Effector memory CD8-positive, alpha-beta T cell (primary cell): Measurements from ENCODE around the gene MUC21.
"Not testable (repeated sequence)": the region's sequence is repeated elsewhere in the genome, so short reads cannot be mapped to it uniquely, and the experiment has no call there.

Experiments used
- ATAC-seq: fragments of 150-1000 bp; cut with Tn5 transposase; replicated peaks from 2 replicates; pipeline ENCODE4 v1.10.0; 2021; ENCODE audit warnings: mild to moderate bottlenecking, moderate library complexity
- DNase-seq, 3 experiments: peaks; one replicate each; pipeline ENCODE4 v3.0.0; 2021
- H3K27ac Mint-ChIP-seq, 2 donors: one replicate each; pipeline ENCODE4 v1.8.0; 2022; ENCODE audit warnings: mild to moderate bottlenecking in 2 of 2, mixed read lengths in 2 of 2, moderate library complexity in 2 of 2
- H3K27me3 Mint-ChIP-seq, 2 donors: one replicate each; pipeline ENCODE4 v1.8.0; 2022; ENCODE audit warnings: mixed read lengths in 2 of 2
- H3K36me3 Mint-ChIP-seq: one replicate; pipeline ENCODE4 v1.8.0; 2022; ENCODE audit warnings: mild to moderate bottlenecking, moderate library complexity, mixed read lengths; ENCODE audit not compliant: insufficient read depth
- H3K4me1 Mint-ChIP-seq, 2 donors: one replicate each; pipeline ENCODE4 v1.8.0; 2022; ENCODE audit warnings: low read depth in 2 of 2, mixed read lengths in 2 of 2
- H3K4me3 Mint-ChIP-seq, 2 donors: one replicate each; pipeline ENCODE4 v1.8.0; 2022; ENCODE audit warnings: mild to moderate bottlenecking in 2 of 2, mixed read lengths in 2 of 2, moderate library complexity in 2 of 2
- H3K9me3 Mint-ChIP-seq, 2 donors: one replicate each; pipeline ENCODE4 v1.8.0; 2022; ENCODE audit warnings: mixed read lengths in 2 of 2

The MUC21 gene

DNA sequence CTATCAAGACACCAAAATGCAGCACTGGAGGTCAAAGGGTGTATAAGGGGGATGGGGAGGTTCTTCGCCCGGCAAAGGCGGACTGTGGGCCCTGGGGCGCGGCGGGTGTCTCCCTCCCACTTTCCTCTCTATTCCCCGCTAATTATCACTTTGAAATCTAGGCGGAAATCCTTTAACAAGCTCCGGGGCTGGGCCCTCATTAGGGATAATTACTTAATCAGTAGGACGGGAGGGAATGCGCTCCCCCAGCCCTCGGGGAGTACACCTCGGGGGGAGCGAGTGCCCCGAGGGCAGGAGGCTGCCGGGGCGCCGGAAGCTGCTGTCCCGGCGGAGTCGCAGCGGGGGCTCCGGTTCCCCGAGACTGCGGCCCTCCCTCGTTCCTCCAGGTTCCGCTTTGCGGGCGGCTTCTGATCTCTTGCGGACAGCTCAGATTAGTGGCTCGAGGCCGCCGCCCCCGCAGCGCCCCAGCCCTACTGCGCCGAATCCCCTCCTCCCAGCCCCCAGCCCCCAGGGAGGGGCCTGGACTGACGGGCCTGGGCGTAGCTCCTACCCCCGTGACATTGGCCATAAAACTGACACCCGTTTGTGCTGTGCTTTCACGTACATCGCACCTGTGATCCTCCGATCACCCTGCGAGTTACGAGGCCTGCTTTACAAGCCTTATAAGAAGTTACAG is 28.0 kb upstream of the MUC21 start:
- H3K27ac Mint-ChIP-seq: peak overlapping the region; percentile 57 to 72
- peak overlapping the region; percentile 79 to 81 for H3K4me3 Mint-ChIP-seq
- peaks cover 46 to 65% of the 10 kb centered on the region in 2 donors for H3K27me3 Mint-ChIP-seq
- DNase-seq (peak; percentile 44 to 61 (median 50)), ATAC-seq (peak; percentile 84)
- H3K36me3 Mint-ChIP-seq: peaks cover 2% of the 10 kb centered on the region
- H3K9me3 Mint-ChIP-seq: peaks cover 2 to 10% of the 10 kb centered on the region in 2 donors
- H3K4me1 Mint-ChIP-seq: peaks cover 0 to 10% of the 10 kb centered on the region in 2 donors

DNA sequence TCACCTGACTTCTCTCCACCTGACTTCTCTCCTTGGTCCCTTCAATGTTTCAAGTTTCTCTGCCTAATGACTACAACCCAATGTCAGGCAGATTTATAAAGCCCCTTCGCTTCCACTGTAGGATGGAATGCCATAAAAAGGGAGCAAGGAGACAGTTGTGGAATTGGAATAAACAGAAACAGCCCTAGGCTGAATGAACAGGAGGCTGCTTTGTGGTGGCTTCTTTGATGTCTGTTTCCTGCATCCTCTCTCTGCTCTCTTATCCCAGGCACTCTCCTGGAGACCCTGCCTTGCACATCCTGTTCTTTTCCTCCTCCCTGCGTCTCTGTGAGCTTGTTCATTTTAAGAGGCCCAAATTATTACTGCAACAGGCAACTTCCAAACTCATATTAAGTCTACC is 25.8 kb upstream of the MUC21 start:
- Mint-ChIP-seq H3K27me3 (peaks cover 35 to 43% of the 10 kb centered on the region in 2 donors), H3K27ac (no peak overlapping the region), H3K4me1 (peaks cover 0 to 9% of the 10 kb centered on the region in 2 donors), H3K9me3 (no peaks in the 10 kb centered on the region), H3K4me3 (no peak overlapping the region), H3K36me3 (peaks cover 2% of the 10 kb centered on the region)
- DNase-seq (no peak), ATAC-seq (no peak)

DNA sequence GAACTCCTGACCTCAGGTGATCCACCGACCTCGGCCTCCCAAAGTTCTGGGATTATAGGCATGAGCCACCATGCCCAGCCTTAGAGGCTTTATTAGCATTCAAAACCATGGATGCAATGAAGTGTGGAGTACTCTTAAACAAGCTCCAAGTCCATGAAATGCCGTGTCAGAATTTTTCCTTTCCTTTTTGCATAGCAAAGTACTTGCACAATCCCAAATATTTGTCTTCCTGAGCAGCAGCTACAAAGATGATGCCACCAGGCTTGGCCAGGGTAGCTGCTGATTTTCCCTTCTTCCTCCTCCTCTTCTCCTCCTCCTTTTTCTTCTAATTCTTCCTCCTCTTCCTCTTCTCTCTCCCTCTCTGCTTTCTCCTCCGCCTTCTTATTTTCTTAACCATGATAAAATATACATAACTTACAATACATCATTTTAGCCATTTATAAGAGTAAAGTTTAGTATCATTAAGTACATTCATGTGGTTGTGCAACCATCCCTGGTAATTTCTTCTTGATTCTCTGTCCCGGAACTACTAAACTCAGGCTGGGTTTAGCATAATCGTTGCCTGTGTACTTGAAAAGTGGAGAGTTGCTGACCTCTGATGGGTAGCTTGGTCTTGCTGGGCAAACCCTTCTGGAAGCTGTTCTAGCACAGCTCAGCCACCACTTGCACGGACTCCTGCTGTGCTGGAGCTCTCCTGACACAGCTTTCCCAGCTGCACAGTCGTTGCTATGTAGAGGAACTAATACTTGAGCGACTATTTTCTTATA is 22.4 kb upstream of the MUC21 start:
- Mint-ChIP-seq H3K4me3 (no peak overlapping the region), H3K4me1 (peaks cover 24 to 25% of the 10 kb centered on the region in 2 donors), H3K27me3 (peaks cover 33 to 38% of the 10 kb centered on the region in 2 donors), H3K27ac (no peak overlapping the region), H3K36me3 (peaks cover 8% of the 10 kb centered on the region), H3K9me3 (no peaks in the 10 kb centered on the region)
- DNase-seq (no peak), ATAC-seq (no peak)

DNA sequence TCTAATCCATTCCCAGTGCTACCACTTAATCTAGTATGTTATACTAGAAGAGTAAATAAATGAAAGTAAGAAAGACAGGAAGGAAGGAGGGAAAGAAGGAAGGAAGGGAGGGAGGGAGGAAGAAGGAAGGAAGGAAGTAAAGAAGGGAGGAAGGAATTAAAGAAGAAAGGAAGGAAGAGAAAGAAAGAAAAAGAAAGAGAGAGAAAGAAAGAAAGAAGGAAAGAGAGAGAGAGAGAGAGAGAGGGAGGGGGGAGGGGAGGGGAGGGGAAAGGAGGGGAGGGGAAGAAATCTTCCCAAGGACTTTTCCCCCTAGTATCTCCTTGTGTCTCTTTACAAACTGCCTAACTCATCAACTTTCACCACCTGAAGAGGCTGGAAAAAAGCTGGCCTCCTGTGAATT is 20.8 kb upstream of the MUC21 start:
- DNase-seq: no peak
- no peak for ATAC-seq
- Mint-ChIP-seq H3K27ac (no peak overlapping the region), H3K36me3 (peaks cover 8% of the 10 kb centered on the region), H3K4me1 (peaks cover 24% of the 10 kb centered on the region in 2 donors), H3K4me3 (no peak overlapping the region), H3K27me3 (peaks cover 22 to 32% of the 10 kb centered on the region in 2 donors), H3K9me3 (no peaks in the 10 kb centered on the region)

DNA sequence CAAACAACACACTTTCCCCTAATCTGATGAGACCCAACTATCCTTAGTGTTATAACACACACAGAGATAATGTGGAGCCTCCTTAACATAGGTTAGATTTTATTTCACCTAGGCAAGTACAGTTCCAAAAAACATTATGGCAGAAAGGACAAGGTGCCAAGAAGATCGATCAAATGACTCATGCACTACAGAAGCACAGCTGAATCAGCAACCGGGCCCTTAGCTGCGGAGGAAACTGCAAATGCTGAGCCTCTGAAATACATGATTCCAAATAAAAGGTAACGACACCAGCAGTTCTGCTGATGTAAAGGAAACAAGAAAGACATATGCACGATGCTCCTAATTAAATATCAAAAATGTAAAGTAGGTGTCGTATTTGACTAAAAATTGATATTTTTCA is 19.9 kb upstream of the MUC21 start:
- Mint-ChIP-seq H3K27ac (peak overlapping the region; percentile 15 to 54), H3K9me3 (no peaks in the 10 kb centered on the region), H3K27me3 (peaks cover 13 to 25% of the 10 kb centered on the region in 2 donors), H3K36me3 (peaks cover 8% of the 10 kb centered on the region), H3K4me1 (peaks cover 24% of the 10 kb centered on the region in 2 donors), H3K4me3 (no peak overlapping the region)
- no peak for ATAC-seq
- DNase-seq: no peak

DNA sequence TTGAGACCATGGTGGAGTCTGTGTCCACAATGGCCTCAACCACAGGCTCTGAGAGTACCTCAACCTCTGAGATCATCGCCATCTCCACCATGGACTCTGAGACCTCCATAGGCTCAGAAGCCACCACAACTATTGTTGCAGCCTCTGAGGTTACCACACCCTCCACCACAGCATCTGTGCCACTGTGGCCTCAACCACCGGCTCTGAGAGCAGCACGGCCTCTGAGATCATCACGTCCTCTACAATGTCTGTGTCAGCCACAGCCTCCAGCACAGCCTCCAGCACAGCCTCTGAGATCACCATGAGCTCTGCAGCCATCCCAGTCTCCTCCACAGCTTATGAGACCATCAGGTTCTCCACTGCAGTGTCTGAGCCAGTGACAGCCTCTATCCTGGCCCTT is 19.4 kb upstream of the MUC21 start:
- Mint-ChIP-seq H3K27me3 (peaks cover 10 to 23% of the 10 kb centered on the region in 2 donors), H3K4me1 (peaks cover 24% of the 10 kb centered on the region in 2 donors), H3K4me3 (peak overlapping the region; percentile 11 to 50), H3K36me3 (peaks cover 8% of the 10 kb centered on the region), H3K9me3 (no peaks in the 10 kb centered on the region), H3K27ac (peak overlapping the region; percentile 15 to 54)
- peak; percentile 81 for ATAC-seq
- DNase-seq: peak; percentile 24 to 27 (median 26)

DNA sequence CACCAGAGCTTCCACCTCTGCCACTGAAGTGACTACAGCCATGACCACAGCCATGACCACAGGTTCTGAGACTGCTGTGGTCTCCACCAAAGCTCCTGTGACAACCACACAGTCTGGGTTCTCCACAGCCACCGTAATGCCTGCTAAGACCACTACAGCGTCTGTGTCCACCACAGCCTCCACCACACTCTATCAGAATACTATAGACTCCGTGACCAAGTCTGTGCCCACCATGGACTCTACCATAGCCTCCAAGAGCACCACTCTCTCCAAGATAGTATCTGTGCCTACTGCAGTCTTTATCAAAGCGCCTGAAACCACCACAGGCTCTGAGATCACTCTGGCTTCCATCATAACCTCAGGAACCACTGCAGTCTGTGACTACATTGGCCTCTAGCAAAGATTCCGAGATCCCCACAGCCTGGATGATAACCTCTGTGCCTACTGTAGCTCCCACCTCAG is 18.3 kb upstream of the MUC21 start:
- Mint-ChIP-seq H3K27ac (peak overlapping the region; percentile 15 to 54), H3K36me3 (peaks cover 8% of the 10 kb centered on the region), H3K27me3 (peaks cover 9 to 19% of the 10 kb centered on the region in 2 donors), H3K4me1 (peaks cover 24% of the 10 kb centered on the region in 2 donors), H3K9me3 (no peaks in the 10 kb centered on the region), H3K4me3 (peak overlapping the region in 1 of 2 donors; percentile 50)
- DNase-seq: no peak
- ATAC-seq: peak; percentile 25

DNA sequence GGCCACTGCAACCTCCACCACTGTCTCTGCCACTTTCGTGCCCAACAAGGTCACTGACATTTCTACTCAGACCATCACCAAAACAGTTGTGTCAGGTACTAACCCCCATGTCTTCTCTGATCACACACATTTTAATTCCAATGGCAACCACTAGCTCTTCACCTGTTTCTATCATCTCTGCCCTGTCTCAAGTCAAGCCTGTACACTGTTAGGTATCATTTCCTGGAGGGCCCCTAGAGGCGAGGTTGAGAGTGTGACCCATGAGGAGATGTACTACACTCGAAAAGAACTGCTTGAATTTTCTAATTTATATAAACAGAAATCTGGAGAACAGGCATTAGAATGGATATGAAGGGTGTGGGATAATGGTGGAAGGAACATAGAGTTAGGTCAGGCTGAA is 17.4 kb upstream of the MUC21 start:
- Mint-ChIP-seq H3K9me3 (no peaks in the 10 kb centered on the region), H3K4me1 (peaks cover 24% of the 10 kb centered on the region in 2 donors), H3K27ac (peak overlapping the region; percentile 15 to 38), H3K36me3 (peaks cover 8% of the 10 kb centered on the region), H3K4me3 (no peak overlapping the region), H3K27me3 (peaks cover 12 to 14% of the 10 kb centered on the region in 2 donors)
- no peak for ATAC-seq
- DNase-seq: no peak

DNA sequence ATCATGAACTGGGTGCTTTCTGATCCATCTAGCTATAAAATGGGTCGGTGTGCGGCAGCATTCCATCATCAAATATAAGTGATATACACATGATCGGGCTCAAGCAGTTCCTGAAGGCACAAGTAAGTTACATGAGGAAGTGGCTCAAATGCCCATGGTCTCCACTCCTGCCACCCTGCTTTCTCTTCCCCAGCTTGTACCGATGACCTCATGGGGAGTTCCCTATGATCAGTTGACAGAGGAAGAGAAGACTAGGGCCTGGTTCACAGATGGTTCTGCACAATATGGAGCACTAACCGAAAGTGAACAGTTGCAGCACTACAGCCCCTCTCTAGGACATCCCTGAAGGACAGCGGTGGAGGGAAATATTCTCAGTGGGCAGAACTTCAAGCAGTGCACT is 14.3 kb upstream of the MUC21 start:
- not testable (repeated sequence) for H3K9me3 Mint-ChIP-seq, H3K27ac Mint-ChIP-seq, H3K36me3 Mint-ChIP-seq, ATAC-seq, DNase-seq, H3K4me3 Mint-ChIP-seq
- Mint-ChIP-seq H3K27me3 (peaks cover 34 to 43% of the 10 kb centered on the region in 2 donors), H3K4me1 (peaks cover 16 to 19% of the 10 kb centered on the region in 2 donors)

DNA sequence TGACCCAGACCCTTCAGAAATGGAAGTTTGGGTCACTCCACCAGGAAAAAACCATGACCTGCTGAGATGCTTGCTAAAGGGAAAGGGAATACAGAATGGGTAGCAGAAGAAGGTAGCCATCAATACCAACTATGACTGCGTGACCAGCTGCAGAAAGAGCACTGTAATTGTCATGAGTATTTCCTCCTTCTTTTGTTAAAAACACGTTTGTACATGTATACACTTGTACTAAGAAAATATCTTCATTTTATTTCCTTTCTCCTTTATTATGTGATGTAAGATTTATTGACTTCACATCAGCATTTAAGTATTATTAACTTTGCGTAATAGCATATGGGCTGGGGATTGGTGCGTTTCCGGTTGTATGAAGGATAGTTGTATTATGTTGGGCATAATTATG is 12.6 kb upstream of the MUC21 start:
- H3K27me3 Mint-ChIP-seq: peaks cover 30 to 43% of the 10 kb centered on the region in 2 donors
- H3K4me1 Mint-ChIP-seq: peaks cover 0 to 2% of the 10 kb centered on the region in 2 donors
- H3K9me3 Mint-ChIP-seq: no peaks in the 10 kb centered on the region
- no peaks in the 10 kb centered on the region for H3K36me3 Mint-ChIP-seq
- H3K27ac Mint-ChIP-seq: no peak overlapping the region
- DNase-seq (no peak), ATAC-seq (no peak)
- H3K4me3 Mint-ChIP-seq: no peak overlapping the region

DNA sequence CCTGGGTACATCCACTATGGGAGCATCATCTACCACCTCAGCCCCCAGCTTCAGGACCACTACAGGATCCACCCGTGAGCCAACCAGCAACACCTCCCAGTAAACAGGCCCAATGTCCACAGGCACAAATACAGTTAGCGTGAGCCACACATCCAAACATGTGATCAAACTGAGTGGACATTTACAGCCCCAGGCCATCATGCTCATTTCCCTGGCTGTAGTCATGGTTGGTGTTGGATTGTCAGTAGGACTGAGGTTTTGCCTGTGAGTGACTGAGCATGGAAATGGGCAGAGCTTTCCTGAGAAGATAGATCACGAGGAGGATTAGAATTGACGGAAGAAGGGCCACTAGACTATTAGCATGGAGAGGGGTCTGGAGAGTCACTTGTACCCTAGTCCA is 10.7 kb upstream of the MUC21 start:
- no peak for ATAC-seq
- Mint-ChIP-seq H3K4me3 (no peak overlapping the region), H3K27ac (no peak overlapping the region), H3K36me3 (no peaks in the 10 kb centered on the region), H3K4me1 (no peaks in the 10 kb centered on the region), H3K27me3 (peaks cover 36 to 49% of the 10 kb centered on the region in 2 donors), H3K9me3 (no peaks in the 10 kb centered on the region)
- no peak for DNase-seq

DNA sequence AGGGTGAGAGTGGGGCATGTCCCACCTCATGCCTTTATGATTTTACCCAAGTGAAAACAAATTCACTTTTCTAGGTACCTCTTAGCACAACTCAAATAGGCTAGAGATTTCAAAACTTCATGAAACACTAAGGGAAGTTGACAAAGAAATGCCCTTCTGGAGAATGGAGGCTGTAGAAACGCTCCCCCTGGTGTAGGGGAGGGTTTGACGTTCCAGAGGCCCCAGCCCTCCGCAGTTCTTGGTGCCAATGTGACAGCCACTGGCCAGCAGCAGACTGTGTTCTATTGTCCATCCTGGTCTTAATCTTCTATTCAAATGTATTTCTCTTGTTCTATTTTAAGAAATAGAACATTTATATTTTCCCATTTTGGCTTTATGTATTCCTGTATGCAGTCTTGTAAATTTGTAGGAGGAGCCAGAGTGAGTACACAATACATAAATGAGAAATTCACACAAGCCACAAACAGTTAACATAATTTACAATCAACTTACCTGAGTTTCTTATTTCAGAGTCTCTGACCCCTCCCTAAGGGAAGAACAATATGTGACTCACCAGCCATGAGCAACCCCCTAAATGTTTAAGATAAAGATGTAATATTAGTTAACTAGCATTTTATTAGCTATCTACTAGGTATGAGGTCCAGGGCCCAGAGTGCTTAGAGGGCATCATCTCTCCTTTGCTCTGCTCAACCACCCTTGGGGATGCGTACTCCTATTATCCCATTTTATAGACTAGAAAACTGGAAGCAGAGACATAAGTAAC is 8.8 kb upstream of the MUC21 start:
- Mint-ChIP-seq H3K27me3 (peaks cover 44 to 55% of the 10 kb centered on the region in 2 donors), H3K27ac (no peak overlapping the region), H3K4me1 (no peaks in the 10 kb centered on the region), H3K36me3 (no peaks in the 10 kb centered on the region), H3K4me3 (no peak overlapping the region), H3K9me3 (no peaks in the 10 kb centered on the region)
- DNase-seq (no peak), ATAC-seq (no peak)

DNA sequence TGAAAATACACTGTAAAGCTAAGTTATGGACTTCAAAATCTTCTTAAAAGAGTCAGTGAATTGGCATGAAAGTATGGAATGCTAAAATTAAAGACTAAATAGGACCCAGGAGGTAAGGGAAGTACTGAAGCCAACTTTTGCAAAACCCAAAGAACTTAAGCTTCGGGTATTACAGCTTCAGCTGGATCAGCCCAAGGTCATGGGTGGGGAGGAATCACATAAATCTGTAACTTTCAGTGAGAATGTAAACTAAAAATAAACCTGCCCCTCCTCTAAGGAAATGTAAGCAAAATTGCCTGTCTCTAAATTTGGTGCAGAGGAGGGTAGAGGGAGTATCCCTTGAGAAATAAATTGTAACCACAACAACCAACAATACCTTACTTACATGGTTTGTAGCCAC is 4.4 kb upstream of the MUC21 start:
- Mint-ChIP-seq H3K27me3 (peaks cover 46 to 63% of the 10 kb centered on the region in 2 donors), H3K4me1 (peaks cover 0 to 2% of the 10 kb centered on the region in 2 donors), H3K4me3 (no peak overlapping the region), H3K36me3 (no peaks in the 10 kb centered on the region), H3K27ac (no peak overlapping the region), H3K9me3 (no peaks in the 10 kb centered on the region)
- DNase-seq (no peak), ATAC-seq (no peak)
